Brain pericyte (primary cell): ENCODE data around the gene VASH1.

Source experiments
- DNase-seq: peaks from one replicate; pipeline ENCODE4 v3.0.0-alpha.2; 2012; ENCODE audit warnings: low read depth, low spot score

Gene VASH1

GRCh38 chr14:76771437-76771980, 10.2 kb downstream of the VASH1 start:
- no peak for DNase-seq

GRCh38 chr14:76772300-76773187, 11.3 kb downstream of the VASH1 start:
- DNase-seq, result no peak

GRCh38 chr14:76773188-76773885, 12.1 kb downstream of the VASH1 start:
- DNase-seq, result no peak

GRCh38 chr14:76773956-76774820, 12.9 kb downstream of the VASH1 start:
- no peak for DNase-seq

DNA sequence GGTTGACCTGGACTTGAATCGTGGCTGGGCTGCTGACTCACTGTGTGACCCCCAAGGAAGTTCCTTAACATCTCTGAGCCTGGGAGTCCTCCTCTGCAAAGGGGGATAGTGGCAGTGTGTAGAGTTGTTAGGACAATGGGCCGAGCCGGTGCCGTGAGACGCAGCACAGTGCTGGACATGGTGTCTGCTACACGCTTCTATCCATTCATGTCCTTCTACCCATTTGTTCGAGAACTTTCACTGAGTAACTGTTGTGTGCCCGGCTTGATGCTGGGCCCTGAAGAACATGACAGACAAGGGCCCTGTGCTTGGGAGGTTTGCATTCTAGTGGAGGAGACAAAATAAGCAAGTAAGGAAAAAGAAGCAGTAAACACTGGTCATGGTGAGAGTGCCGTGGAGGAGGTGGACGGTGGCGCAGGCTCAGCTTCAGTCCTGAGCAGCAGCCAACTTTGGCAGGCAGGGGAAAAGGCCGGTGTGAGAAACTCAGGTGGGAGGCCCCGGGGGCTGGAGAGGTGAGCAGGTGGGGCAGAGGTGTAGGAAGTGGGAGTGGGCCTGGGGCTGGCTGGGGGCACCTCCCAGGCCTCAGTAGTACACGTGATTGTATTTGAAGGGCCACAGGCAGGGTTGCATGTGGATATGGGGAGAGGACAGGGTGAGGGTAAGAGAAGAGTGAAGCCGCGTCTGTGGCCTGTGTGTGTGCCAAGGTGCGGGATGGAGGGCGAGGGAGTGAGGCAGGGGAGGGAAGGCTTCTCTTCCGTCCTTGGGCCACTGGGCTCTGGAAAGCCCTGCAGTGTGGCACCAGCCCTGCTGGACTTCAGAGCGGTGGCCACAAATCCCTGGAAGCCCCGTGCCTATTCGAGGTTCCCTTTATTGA, 13.8 kb downstream of the VASH1 start:
- DNase-seq, result no peak

GRCh38 chr14:76775695-76776427, 14.6 kb downstream of the VASH1 start:
- DNase-seq, result no peak

DNA sequence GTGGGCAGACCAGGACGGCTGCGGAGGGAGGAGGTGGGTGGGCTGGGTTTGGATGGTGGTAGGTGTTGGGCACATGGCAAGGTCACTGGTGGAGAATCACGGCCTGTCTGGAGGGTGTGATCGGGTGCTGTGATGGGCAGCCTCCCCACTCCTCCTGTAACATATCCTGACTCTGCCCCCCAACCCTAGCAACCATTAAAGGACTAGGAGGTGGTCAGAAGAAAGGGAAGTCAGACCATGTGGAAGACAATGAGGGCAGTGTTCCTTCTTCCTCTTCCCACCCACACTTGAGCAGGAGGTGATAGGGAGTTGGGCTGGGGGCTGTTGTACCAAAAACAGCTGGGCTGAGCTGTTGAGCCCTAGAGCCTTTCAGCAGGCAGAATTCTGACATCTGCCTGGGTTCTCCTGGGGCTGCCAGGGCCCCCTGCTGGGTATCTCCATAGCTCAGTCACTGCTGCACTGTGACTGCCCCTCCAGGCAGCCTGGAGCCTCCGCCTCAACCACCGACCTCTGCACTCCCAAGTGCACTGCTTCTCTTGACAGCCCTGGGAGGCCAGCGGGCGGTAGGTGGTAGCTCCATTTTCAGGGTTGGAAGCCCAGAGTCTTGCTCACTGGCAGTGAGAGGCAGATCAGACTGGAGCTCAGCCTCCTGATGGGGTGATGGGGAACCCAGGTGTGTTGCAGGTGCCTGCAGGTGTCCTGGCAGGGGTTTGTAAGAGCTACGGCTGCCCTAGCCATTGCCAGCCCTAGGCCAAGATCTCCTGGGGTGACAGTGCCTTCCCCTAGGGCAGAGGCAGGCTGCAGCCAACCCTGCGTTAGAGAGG, 15.4 kb downstream of the VASH1 start:
- DNase-seq, result no peak

DNA sequence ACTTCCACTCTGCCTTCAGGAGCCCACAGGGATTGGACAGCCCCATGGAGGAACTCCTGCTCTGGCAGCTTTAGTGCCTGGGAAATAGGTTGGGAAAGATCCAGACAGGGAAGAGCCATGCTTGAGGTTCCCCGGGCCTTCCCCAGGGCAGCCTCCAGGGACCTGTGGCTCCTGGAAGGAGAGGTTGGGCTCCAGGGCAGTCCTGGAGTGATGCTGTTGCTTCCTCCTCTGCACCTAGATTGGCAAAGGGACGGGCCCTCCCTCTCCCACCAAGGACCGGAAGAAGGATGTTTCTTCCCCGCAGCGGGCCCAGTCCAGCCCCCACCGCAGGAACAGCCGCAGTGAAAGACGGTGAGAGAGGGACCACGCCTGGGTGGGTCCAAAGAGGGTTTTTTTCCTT, 16.5 kb downstream of the VASH1 start:
- DNase-seq, result no peak

- DNase-seq, result no peak
Observed at GRCh38 chr14:76778546-76779215, 17.4 kb downstream of the VASH1 start.

DNA sequence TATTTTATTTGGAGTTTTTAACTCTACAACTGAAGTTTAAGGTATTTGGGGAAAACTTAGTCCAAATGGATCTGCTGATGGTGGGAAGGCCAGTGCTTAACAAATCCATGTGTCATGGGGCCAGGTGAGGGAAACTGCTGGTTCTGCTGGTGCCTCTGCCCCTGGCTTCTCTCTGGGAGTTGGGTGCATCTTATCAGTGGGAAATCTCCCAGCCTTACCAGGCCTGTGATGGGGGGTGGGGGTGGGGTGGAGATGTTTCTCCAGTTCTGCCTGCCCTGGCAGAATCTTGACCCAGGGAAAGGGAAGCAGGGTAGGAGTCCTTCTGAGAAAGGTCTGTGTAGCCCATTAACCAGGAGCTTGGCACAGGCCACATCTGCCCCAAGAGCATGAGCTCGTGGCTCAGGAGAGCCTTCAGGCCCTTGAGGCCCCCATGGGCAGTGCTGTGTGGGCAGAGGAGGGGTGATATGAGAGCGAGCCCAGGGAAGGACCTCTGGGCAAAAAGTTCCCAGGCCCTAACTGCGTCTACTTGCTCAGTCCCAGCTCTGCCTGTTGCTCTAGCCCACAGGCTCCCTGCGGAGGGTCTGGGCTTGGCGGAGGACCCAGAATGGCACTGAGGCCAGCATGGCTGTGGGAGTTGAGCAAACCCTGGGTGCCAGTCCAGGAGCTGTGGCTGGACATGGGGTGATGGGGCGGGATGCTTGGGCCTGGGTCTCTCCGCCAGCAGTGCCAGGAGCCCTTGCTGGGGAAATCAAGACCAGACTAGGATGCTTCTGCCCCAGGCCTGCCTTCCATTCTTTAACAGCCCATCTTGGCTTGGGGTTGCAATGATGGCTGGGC, 18.2 kb downstream of the VASH1 start:
- DNase-seq, result no peak

- DNase-seq, result no peak
Observed at GRCh38 chr14:76780058-76780345, 18.7 kb downstream of the VASH1 start.

GRCh38 chr14:76780360-76780759, 19.1 kb downstream of the VASH1 start:
- DNase-seq, result no peak

- no peak for DNase-seq
Observed at GRCh38 chr14:76780875-76781647, 19.8 kb downstream of the VASH1 start.

GRCh38 chr14:76781648-76782051, 20.4 kb downstream of the VASH1 start:
- DNase-seq, result no peak

- DNase-seq, result no peak
Observed at GRCh38 chr14:76782115-76782884, 21.0 kb downstream of the VASH1 start.

DNA sequence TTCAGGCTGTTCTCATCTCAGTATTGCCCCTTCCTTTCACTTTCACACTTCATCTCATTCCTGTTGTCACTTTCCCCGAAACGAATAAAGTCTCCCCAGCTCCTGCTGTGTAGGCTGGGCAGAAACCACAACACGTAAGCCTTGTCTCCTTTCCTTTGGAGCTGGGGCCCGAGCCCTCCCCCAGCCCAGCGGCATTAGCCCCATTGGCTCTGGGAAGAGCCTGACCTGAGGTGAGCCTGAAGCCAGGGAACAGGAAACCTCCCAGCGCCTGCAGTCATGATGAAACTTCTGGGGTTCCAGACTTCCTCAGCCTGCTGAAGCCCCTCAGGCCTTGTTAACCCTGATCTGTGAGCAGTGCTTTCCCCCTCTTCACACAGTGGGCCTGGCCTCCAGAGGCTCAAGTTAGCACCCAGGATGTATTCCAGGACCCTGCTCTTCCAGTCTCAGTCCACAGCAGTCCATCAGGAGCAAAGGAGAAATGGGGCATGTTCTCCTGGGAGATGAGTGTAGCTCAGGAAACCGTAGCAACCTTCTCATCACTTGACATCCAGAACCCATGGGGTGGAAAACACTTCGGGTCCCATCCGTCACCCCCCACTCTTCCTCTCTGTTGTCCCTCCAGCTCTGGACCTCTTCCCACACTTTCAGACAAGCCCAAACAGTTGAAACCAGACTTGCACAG, 21.8 kb downstream of the VASH1 start:
- no peak for DNase-seq
